GM12878 (cell line): Measurements from ENCODE around the gene L1CAM. TPM values are rescaled to one million over a fixed set of nuclear protein-coding genes. Genes with fewer than 3 reads are reported as not detected.

Experiments used
- ATAC-seq: fragments of 200-7000 bp; cut with Tn5 transposase; 3 replicates; pipeline ENCODE4 v1.9.1; 2020; ENCODE audit warnings: mild to moderate bottlenecking, moderate library complexity
- BruUV-seq: library from RNA; stranded (reverse); fragments of 400-500 nt; replicated peaks from 2 replicates; lab custom pipeline; 2021; lab: Mats Ljungman, UMichigan
- CTCF ChIA-PET: fragments of 300-600 bp; sonication (Branson Sonifier 250); formaldehyde crosslinking; extraction: SDS; loops from one replicate; lab custom pipeline; 2021; ENCODE audit warnings: inconsistent platforms; lab: Yijun Ruan, JAX
- POLR2A ChIA-PET: fragments of 350-600 bp; formaldehyde crosslinking; extraction: SDS; loops from one replicate; lab custom pipeline; 2021; ENCODE audit warnings: inconsistent platforms; lab: Charles Lee
- RAD21 ChIA-PET: fragments of 300-600 bp; sonication (Branson Sonifier 250); formaldehyde crosslinking; loops from one replicate; lab custom pipeline; 2023; ENCODE audit warnings: antibody characterized with exemption; ENCODE audit not compliant: unreplicated experiment; lab: Charles Lee
- SMC1A ChIA-PET: fragments of 300-600 bp; sonication (Branson Sonifier 250); formaldehyde crosslinking; loops from one replicate; lab custom pipeline; 2023; ENCODE audit not compliant: unreplicated experiment, uncharacterized antibody; lab: Charles Lee
- DNase-seq: peaks from one replicate; pipeline ENCODE4 v3.0.0-alpha.2; 2011; ENCODE audit warnings: low read depth, low spot score
- FAIRE-seq: peaks from 3 replicates; lab custom pipeline; 2011; peaks lifted over from hg19 to GRCh38; lab: Jason Lieb, UNC
- H2AFZ ChIP-seq: 2 replicates; pipeline ENCODE4 v1.6.0; 2011; ENCODE audit warnings: low read depth, low read length, control low read depth; ENCODE audit not compliant: control insufficient read depth
- H3K27ac ChIP-seq: 2 replicates; pipeline ENCODE4 v1.5.1; 2011; ENCODE audit warnings: control low read depth; ENCODE audit not compliant: control insufficient read depth, insufficient read depth
- H3K27me3 ChIP-seq, 2 experiments: replicated peaks in 1 of 2; 2 replicates each; pipeline versions ENCODE4 v1.6.0 to v1.6.1; 2011; ENCODE audit warnings: low read length in 1 of 2; ENCODE audit not compliant: control insufficient read depth in 2 of 2, insufficient read depth in 2 of 2
- H3K36me3 ChIP-seq, 2 experiments: 2 replicates each; pipeline ENCODE4 v1.5.1; 2011; ENCODE audit warnings: low read length in 1 of 2; ENCODE audit not compliant: control insufficient read depth in 2 of 2, insufficient read depth in 2 of 2
- H3K4me1 ChIP-seq: 2 replicates; pipeline ENCODE4 v1.6.1; 2011; ENCODE audit warnings: mild to moderate bottlenecking, low read length, moderate library complexity, mixed read lengths; ENCODE audit not compliant: control insufficient read depth, insufficient read depth
- H3K4me2 ChIP-seq: 2 replicates; pipeline ENCODE4 v1.6.0; 2011; ENCODE audit warnings: control low read depth; ENCODE audit not compliant: control insufficient read depth, insufficient read depth
- H3K4me3 ChIP-seq: fragments of 200-600 bp; sonication (generic); 2 replicates; pipeline ENCODE4 v1.5.1; 2016
- H3K79me2 ChIP-seq: 2 replicates; pipeline ENCODE4 v1.6.0; 2011; ENCODE audit warnings: low read length; ENCODE audit not compliant: control insufficient read depth, insufficient read depth
- H3K9ac ChIP-seq: 2 replicates; pipeline ENCODE4 v1.8.0; 2011; ENCODE audit warnings: low read length, control low read depth, mixed read lengths; ENCODE audit not compliant: control insufficient read depth, insufficient read depth
- H3K9me3 ChIP-seq: replicated peaks from 3 replicates; pipeline ENCODE4 v1.5.1; 2011; ENCODE audit warnings: mild to moderate bottlenecking, low read length; ENCODE audit not compliant: control insufficient read depth, insufficient read depth
- H4K20me1 ChIP-seq: 2 replicates; pipeline ENCODE4 v1.6.0; 2011; ENCODE audit not compliant: control insufficient read depth, insufficient read depth
- IKZF2 ChIP-seq, 2 experiments: fragments of 450-650 bp; IDR thresholded peaks; 2 replicates each; pipeline ENCODE4 v1.6.1; 2017; ENCODE audit warnings: mild to moderate bottlenecking in 2 of 2, moderate library complexity in 2 of 2
- KDM1A ChIP-seq: fragments of 200-600 bp; sonication (generic); IDR thresholded peaks from 2 replicates; pipeline ENCODE4 v1.6.1; 2016; ENCODE audit warnings: borderline replicate concordance
- LARP7 ChIP-seq: fragments of 450-650 bp; IDR thresholded peaks from 2 replicates; pipeline ENCODE4 v1.6.1; 2017; ENCODE audit warnings: mild to moderate bottlenecking
- MTA2 ChIP-seq: fragments of 450-650 bp; IDR thresholded peaks from 2 replicates; pipeline ENCODE4 v1.6.1; 2016; ENCODE audit warnings: low read depth, mild to moderate bottlenecking, moderate library complexity
- NFIC ChIP-seq: IDR thresholded peaks from 2 replicates; pipeline ENCODE4 v1.6.1; 2012; ENCODE audit warnings: low read depth, mild to moderate bottlenecking, inconsistent platforms, low read length, moderate library complexity
- NR2F1 ChIP-seq: fragments of 450-650 bp; conservative IDR thresholded peaks from 2 replicates; pipeline ENCODE4 v1.6.1; 2017; ENCODE audit warnings: mild to moderate bottlenecking
- SRF ChIP-seq, 2 experiments: IDR thresholded peaks; 2 replicates each; pipeline ENCODE4 v1.6.1; 2011; ENCODE audit warnings: low read depth in 2 of 2, low read length in 2 of 2, mild to moderate bottlenecking in 1 of 2, moderate library complexity in 1 of 2
- WGBS: methylation state at CpG from one replicate; pipeline ENCODE4 v1.1.6; 2016; ENCODE audit warnings: low lambda C conversion rate; ENCODE audit not compliant: insufficient replicate concordance, insufficient coverage; ENCODE audit errors: missing lambda C conversion rate; 5-methylcytosine and 5-hydroxymethylcytosine counted together
- in situ Hi-C: fragments of 300-500 bp; cut with MboI; formaldehyde crosslinking; loops from 9 replicates; pipeline ENCODE4 v1.14.3; 2018; ENCODE audit warnings: mixed read lengths
- intact Hi-C: fragments of 100-400 bp; cut with micrococcal nuclease; formaldehyde crosslinking; loops from one replicate; pipeline ENCODE4 v1.14.2; 2022; ENCODE audit not compliant: unreplicated experiment
- polyA plus RNA-seq, 11 experiments: library from polyadenylated mRNA; depleted of rRNA in 4 of 11; unstranded in 6 of 11; stranded (reverse) in 5 of 11; fragments of >200 nt; fragmentation: Nextera tagmentation in 4 of 11; fragmentation: Illumina TruSeq in 1 of 11; extraction: Ambion mirVana in 4 of 11; extraction: Trizol in 1 of 11; gene quantifications; 1 replicate in 1 of 11; 2 replicates in 10 of 11; pipeline versions ENCODE4 v1.2.1 to v1.2.3, GENCODE V29; 2011 to 2016; ENCODE audit warnings: inconsistent platforms in 2 of 11, missing spikeins in 2 of 11, low read depth in 1 of 11
- total RNA-seq, 4 experiments: library from RNA; depleted of rRNA in 3 of 4; stranded (reverse); fragments of >200 nt in 3 of 4; fragmentation: Illumina TruSeq in 1 of 4; extraction: Trizol in 1 of 4; gene quantifications; 2 replicates each; pipeline versions ENCODE4 v1.2.1 to v1.2.3, GENCODE V29; 2013 to 2021
- TF ChIP-seq, protein P1 (sequence below): fragments of 450-650 bp; formaldehyde crosslinking; IDR thresholded peaks from 2 replicates; pipeline ENCODE4 v1.5.0; 2022; ENCODE audit warnings: mild to moderate bottlenecking, missing genetic modification characterization
- TF ChIP-seq, protein P2 (sequence below): IDR thresholded peaks from 2 replicates; pipeline ENCODE4 v1.6.1; 2011; ENCODE audit warnings: low read depth, low read length, improper control_type of control experiment, borderline replicate concordance
- TF ChIP-seq, protein P3 (sequence below): IDR thresholded peaks from 2 replicates; pipeline ENCODE4 v1.6.1; 2012; ENCODE audit warnings: low read length, inconsistent platforms
- TF ChIP-seq, protein P4 (sequence below): IDR thresholded peaks from 2 replicates; pipeline ENCODE4 v1.6.1; 2012; ENCODE audit warnings: low read depth, low read length, improper control_type of control experiment
- TF ChIP-seq, protein P5 (sequence below): IDR thresholded peaks from 2 replicates; pipeline ENCODE4 v1.6.1; 2012; ENCODE audit warnings: low read depth, low read length, improper control_type of control experiment

L1CAM gene
- total and polyA plus RNA-seq, 10 of the 15 experiments (the other 5 are each of a cell fraction or from before 2014, with no cell fraction given) = 0.01 to 0.64 (median 0.09) TPM; not detected in 5

DNA sequence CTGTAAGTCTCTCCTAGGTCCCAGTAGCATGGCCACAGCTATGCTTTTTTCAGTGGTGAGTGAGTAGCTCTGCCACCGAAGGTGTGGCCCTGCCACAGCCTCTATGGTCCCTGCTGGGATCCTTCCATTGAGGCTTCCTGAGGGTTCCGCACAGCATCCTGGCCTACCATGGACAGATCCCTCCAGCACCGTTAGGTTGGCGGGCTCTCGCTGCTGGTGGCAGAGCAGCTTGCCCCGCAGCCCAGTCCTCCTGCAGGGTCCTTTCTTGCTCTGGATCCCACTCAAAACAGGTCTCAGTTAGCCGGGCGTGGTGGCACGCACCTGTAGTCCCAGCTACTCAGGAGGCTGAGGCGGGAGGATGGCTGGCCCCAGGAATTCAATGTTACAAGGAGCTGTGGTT lies 53.2 kb downstream of the L1CAM start:
- H3K27me3 ChIP-seq = no peaks in the 10 kb centered on the region; a peak in 1 of 4 replicates
- ChIA-PET POLR2A (no interaction called here), CTCF (interaction anchor here (0.6 kb wide), 1 partner anchor 115 kb away, joined by 3 read pairs; no protein-coding TSS in a partner anchor), RAD21 (no interaction called here), SMC1A (no interaction called here)
- no peak for ATAC-seq
- in situ Hi-C loops = no loop called here
- intact Hi-C loops = no loop called here
- H3K27ac ChIP-seq = no peak overlapping the region
- H3K9me3 ChIP-seq = no peaks in the 10 kb centered on the region; the same call in 2 of the 3 replicates
- WGBS = 66% methylated on average over 10 of the region's 10 CpGs
- FAIRE-seq = no peak
- no peaks in the 10 kb centered on the region for H3K4me1 ChIP-seq
- no peaks in the 10 kb centered on the region for H4K20me1 ChIP-seq
- H3K4me2 ChIP-seq = no peak overlapping the region
- no peak for TF ChIP-seq SRF (IDR thresholded peaks at IDR 0.05; ENCODE audit: low read depth in 2 of 2, low read length in 2 of 2)
- TF ChIP-seq, protein P1, sequence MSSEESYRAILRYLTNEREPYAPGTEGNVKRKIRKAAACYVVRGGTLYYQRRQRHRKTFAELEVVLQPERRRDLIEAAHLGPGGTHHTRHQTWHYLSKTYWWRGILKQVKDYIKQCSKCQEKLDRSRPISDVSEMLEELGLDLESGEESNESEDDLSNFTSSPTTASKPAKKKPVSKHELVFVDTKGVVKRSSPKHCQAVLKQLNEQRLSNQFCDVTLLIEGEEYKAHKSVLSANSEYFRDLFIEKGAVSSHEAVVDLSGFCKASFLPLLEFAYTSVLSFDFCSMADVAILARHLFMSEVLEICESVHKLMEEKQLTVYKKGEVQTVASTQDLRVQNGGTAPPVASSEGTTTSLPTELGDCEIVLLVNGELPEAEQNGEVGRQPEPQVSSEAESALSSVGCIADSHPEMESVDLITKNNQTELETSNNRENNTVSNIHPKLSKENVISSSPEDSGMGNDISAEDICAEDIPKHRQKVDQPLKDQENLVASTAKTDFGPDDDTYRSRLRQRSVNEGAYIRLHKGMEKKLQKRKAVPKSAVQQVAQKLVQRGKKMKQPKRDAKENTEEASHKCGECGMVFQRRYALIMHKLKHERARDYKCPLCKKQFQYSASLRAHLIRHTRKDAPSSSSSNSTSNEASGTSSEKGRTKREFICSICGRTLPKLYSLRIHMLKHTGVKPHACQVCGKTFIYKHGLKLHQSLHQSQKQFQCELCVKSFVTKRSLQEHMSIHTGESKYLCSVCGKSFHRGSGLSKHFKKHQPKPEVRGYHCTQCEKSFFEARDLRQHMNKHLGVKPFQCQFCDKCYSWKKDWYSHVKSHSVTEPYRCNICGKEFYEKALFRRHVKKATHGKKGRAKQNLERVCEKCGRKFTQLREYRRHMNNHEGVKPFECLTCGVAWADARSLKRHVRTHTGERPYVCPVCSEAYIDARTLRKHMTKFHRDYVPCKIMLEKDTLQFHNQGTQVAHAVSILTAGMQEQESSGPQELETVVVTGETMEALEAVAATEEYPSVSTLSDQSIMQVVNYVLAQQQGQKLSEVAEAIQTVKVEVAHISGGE (CRISPR knock-in tag) = no peak
- TF ChIP-seq, protein P2, sequence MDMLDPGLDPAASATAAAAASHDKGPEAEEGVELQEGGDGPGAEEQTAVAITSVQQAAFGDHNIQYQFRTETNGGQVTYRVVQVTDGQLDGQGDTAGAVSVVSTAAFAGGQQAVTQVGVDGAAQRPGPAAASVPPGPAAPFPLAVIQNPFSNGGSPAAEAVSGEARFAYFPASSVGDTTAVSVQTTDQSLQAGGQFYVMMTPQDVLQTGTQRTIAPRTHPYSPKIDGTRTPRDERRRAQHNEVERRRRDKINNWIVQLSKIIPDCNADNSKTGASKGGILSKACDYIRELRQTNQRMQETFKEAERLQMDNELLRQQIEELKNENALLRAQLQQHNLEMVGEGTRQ = no peak
- TF ChIP-seq LARP7 = no peak
- no peak for TF ChIP-seq IKZF2 (IDR thresholded peaks at IDR 0.05)
- no peak for TF ChIP-seq MTA2
- TF ChIP-seq, protein P3, sequence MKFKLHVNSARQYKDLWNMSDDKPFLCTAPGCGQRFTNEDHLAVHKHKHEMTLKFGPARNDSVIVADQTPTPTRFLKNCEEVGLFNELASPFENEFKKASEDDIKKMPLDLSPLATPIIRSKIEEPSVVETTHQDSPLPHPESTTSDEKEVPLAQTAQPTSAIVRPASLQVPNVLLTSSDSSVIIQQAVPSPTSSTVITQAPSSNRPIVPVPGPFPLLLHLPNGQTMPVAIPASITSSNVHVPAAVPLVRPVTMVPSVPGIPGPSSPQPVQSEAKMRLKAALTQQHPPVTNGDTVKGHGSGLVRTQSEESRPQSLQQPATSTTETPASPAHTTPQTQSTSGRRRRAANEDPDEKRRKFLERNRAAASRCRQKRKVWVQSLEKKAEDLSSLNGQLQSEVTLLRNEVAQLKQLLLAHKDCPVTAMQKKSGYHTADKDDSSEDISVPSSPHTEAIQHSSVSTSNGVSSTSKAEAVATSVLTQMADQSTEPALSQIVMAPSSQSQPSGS = no peak
- TF ChIP-seq NR2F1 = no peak
- no peak for TF ChIP-seq NFIC
- TF ChIP-seq, protein P4, sequence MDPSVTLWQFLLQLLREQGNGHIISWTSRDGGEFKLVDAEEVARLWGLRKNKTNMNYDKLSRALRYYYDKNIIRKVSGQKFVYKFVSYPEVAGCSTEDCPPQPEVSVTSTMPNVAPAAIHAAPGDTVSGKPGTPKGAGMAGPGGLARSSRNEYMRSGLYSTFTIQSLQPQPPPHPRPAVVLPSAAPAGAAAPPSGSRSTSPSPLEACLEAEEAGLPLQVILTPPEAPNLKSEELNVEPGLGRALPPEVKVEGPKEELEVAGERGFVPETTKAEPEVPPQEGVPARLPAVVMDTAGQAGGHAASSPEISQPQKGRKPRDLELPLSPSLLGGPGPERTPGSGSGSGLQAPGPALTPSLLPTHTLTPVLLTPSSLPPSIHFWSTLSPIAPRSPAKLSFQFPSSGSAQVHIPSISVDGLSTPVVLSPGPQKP = no peak
- TF ChIP-seq KDM1A = no peak
- TF ChIP-seq, protein P5, sequence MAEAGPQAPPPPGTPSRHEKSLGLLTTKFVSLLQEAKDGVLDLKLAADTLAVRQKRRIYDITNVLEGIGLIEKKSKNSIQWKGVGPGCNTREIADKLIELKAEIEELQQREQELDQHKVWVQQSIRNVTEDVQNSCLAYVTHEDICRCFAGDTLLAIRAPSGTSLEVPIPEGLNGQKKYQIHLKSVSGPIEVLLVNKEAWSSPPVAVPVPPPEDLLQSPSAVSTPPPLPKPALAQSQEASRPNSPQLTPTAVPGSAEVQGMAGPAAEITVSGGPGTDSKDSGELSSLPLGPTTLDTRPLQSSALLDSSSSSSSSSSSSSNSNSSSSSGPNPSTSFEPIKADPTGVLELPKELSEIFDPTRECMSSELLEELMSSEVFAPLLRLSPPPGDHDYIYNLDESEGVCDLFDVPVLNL = no peak
- H3K4me3 ChIP-seq = no peak overlapping the region
- BruUV-seq = no TSS peak
- H3K36me3 ChIP-seq = no peaks in the 10 kb centered on the region
- no peak for DNase-seq
- H2AFZ ChIP-seq = no peak overlapping the region
- no peak overlapping the region for H3K9ac ChIP-seq
- H3K79me2 ChIP-seq = no peaks in the 10 kb centered on the region
